Measurements from ENCODE around the gene SMIM38. TPM values are rescaled to one million over a fixed set of nuclear protein-coding genes. Genes with fewer than 3 reads are reported as not detected.

Gene SMIM38
- total RNA-seq, 1 donor from 2014 or later = 0.19 TPM

Other genes with a start within 250 kb of the SMIM38 start
- gene MRGPRD, start 174.9 kb upstream of the SMIM38 start, total RNA-seq = not detected
- 2.3 TPM for gene MRGPRF, start 142.7 kb upstream of the SMIM38 start, total RNA-seq
- 12.5 TPM for gene TPCN2, start 107.0 kb upstream of the SMIM38 start, total RNA-seq
- gene MYEOV, start 138.2 kb downstream of the SMIM38 start, total RNA-seq = not detected